Activated CD8-positive, alpha-beta memory T cell treated with anti-CD3 and anti-CD28 coated beads, Interleukin-2, amount 50 U/mL, for 24 hours (primary cell): ENCODE measurements around the gene THSD4.

ENCODE experiments used
- DNase-seq: peaks from one replicate; pipeline ENCODE4 v3.0.0-alpha.2; 2020; ENCODE audit errors: extremely low read depth

Gene THSD4

GRCh38 chr15:71328453-71328852 lies 213.2 kb downstream of the THSD4 start:
- DNase-seq = no peak

GRCh38 chr15:71329041-71329440 lies 213.8 kb downstream of the THSD4 start:
- no peak for DNase-seq

GRCh38 chr15:71329497-71330260 lies 214.4 kb downstream of the THSD4 start:
- DNase-seq = no peak

- DNase-seq = no peak
Measured at GRCh38 chr15:71330638-71331162, 215.4 kb downstream of the THSD4 start.

- DNase-seq = no peak
Measured at GRCh38 chr15:71331173-71331572, 215.9 kb downstream of the THSD4 start.

GRCh38 chr15:71332431-71333004 lies 217.2 kb downstream of the THSD4 start:
- DNase-seq = no peak

- no peak for DNase-seq
Measured at GRCh38 chr15:71333136-71333700, 217.9 kb downstream of the THSD4 start.

GRCh38 chr15:71333839-71334238 lies 218.6 kb downstream of the THSD4 start:
- no peak for DNase-seq

- no peak for DNase-seq
Measured at GRCh38 chr15:71334434-71334833, 219.2 kb downstream of the THSD4 start.

- DNase-seq = no peak
Measured at GRCh38 chr15:71334873-71335272, 219.6 kb downstream of the THSD4 start.

- DNase-seq = no peak
Measured at GRCh38 chr15:71335591-71335990, 220.3 kb downstream of the THSD4 start.

GRCh38 chr15:71336671-71337070 lies 221.4 kb downstream of the THSD4 start:
- no peak for DNase-seq

GRCh38 chr15:71337197-71337845 lies 222.1 kb downstream of the THSD4 start:
- no peak for DNase-seq

GRCh38 chr15:71338265-71338664 lies 223.0 kb downstream of the THSD4 start:
- no peak for DNase-seq

GRCh38 chr15:71338827-71339542 lies 223.7 kb downstream of the THSD4 start:
- DNase-seq = no peak

GRCh38 chr15:71341811-71342550 lies 226.7 kb downstream of the THSD4 start:
- no peak for DNase-seq

GRCh38 chr15:71342658-71343057 lies 227.4 kb downstream of the THSD4 start:
- DNase-seq = no peak

GRCh38 chr15:71344316-71344715 lies 229.0 kb downstream of the THSD4 start:
- no peak for DNase-seq

- no peak for DNase-seq
Measured at GRCh38 chr15:71345186-71345585, 229.9 kb downstream of the THSD4 start.

- no peak for DNase-seq
Measured at GRCh38 chr15:71346464-71346863, 231.2 kb downstream of the THSD4 start.

- no peak for DNase-seq
Measured at GRCh38 chr15:71348597-71348996, 233.3 kb downstream of the THSD4 start.
